ENCODE results near the gene EPB41L2.

Gene EPB41L2

GRCh38 chr6:130858054-130858453 is 205.0 kb downstream of the EPB41L2 start:
- DNase-seq = no peak

GRCh38 chr6:130853555-130854183 is 209.4 kb downstream of the EPB41L2 start:
- DNase-seq = no peak

GRCh38 chr6:130852844-130853554 is 210.0 kb downstream of the EPB41L2 start:
- no peak for DNase-seq

- no peak for DNase-seq
These were observed 212.0 kb downstream of the EPB41L2 start for GRCh38 chr6:130851026-130851425.

GRCh38 chr6:130849594-130849993 is 213.5 kb downstream of the EPB41L2 start:
- DNase-seq = no peak

- DNase-seq = no peak
These were observed 214.1 kb downstream of the EPB41L2 start for GRCh38 chr6:130848945-130849344.

GRCh38 chr6:130847001-130847910 is 215.8 kb downstream of the EPB41L2 start:
- no peak for DNase-seq

GRCh38 chr6:130846501-130846900 is 216.5 kb downstream of the EPB41L2 start:
- DNase-seq = no peak

DNA sequence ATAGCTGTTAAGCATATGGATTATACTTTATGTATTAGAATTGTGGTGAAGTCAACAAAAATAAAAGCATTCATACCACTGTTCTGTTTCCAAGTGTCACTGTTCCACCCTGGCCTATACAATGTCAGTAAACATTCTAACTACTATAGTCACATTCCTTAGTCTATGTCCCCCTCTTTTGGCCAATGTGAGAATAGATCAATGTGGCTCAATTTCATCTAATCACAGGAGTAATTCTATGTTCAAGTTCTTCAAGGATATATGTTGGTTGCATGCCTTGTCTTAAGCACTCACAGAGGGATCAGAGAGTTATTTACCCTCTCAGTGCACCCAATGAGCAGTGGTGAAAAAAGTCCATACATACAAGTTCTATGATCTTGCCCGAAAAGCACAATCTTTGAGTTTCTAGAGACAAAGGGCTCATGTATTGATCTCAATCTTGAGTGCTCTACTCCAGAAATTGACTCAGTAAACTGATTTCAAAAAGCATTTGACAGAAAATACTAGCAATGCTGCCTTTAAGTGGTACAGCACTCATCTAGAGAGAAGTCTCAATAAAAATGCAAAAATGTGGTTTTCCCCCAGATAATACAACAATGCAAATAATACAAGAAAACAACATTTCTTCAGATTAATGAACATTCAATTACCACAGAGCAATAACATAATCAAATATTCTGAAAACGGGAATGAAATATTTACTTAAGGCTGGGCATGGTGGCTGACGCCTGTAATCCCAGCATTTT is 219.3 kb downstream of the EPB41L2 start:
- DNase-seq = no peak

DNA sequence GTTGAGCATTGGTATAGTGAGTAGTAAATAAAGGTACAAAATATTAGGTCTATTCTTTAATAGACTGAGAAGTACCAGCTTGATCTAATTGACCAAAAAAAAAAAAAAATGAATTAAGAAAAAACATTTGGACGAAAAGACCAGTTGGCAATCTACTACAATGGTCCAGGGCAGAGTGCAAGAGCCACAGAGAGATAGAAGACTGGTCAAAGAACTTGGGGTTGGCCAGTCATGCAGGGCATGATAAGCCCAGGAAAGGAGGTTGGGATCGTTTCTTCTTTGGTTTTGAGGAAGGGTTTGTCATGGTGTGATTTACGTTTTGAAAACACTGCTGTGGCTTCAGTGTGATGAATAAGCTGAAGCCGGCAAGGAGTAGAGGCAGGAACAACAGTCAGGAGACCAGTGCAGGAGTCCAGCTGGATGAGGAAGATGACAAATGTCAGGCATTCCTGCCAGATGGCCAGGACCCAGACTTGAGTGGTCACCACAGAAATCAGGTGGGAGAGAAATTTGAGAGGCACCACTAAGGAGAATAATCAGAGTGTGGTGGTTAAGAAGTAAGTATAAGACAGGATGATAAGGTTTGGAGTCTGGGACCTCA is 221.8 kb downstream of the EPB41L2 start:
- no peak for DNase-seq

GRCh38 chr6:130840050-130840449 is 223.0 kb downstream of the EPB41L2 start:
- DNase-seq = no peak

DNA sequence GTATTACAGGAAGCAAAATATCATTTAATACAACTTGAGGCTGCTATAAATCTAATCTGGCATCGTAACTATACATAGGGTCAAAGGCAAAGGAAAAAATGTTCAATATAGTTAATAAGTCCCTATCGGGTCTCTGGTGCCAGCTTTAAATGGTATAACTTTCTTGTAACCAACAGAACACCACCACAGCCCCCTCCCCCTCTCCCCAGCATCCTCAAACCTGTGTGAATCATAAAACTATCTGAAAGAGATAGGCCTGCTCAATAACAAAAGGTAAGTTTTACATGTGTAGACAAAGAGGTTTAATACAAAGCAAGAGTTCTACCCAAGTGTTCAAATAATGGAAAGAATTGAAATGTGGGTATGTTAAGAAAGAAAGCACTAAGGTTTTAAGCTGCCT is 223.7 kb downstream of the EPB41L2 start:
- DNase-seq = no peak

GRCh38 chr6:130838951-130839350 is 224.1 kb downstream of the EPB41L2 start:
- no peak for DNase-seq

- no peak for DNase-seq
These were observed 224.7 kb downstream of the EPB41L2 start for GRCh38 chr6:130838250-130838860.

DNA sequence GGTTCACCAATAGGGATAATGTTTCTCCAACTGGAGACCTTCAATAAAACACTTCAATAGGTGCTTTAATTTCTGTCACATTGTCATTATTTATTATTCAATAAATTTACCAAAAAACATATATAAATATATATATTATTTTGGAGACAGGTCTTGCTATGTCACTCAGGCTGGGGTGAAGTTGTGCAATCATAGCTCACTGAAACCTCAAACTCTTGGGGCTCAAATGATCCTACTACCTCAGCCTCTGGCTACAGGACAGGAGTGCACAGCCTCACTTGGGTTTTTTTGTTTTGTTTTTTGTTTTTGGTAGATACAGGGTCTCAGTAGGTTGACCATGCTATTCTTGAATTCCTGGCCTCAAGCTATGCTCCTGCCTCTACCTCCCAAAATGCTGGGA is 226.0 kb downstream of the EPB41L2 start:
- DNase-seq = no peak

DNA sequence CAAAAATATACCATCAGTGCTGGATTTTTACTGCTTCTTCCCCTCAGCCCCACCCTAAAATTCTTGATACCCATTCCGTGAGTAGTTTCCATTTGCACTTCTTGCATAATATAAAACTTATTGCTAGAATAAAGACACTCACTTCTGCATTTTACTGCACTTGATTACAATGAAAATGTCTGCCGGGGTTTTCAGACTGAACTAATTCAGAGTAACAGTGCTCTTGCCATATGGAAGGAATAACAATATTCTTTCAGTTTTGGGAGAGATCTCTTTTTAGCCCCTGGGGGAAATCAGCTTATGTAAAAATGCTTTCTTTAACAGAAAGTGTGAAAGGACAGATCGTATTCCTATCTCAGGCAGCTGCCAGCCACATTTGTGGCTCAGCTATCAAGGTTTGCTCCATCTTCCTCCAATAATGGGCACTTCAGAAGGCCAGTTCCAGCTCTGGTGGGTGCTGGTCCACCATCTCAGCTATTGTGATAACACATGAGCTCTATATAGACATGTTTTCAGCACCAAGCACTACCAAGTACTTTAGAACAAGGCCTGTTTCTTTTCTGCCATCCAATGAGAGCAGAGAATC is 226.9 kb downstream of the EPB41L2 start:
- DNase-seq = no peak

- DNase-seq = no peak
These were observed 228.4 kb downstream of the EPB41L2 start for GRCh38 chr6:130834482-130835251.

DNA sequence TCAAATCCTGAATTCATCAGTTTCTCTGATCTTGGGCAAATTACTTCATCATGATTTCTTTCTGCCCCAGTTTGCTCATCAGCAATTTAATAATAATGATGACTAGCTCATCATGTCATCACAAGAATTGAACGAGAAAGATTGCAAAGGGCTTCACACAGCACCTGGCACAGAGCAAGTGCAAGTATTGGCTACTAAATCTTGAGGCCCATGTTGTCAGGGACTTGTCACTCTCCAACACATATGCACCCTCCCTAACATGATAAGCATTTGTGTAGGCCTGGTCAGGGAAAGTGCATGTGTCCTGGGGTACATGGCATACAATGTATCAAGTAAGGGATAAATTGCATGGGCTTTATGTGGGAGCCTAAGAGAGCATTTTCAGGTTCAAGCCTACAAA is 229.5 kb downstream of the EPB41L2 start:
- DNase-seq = no peak

GRCh38 chr6:130831607-130832006 is 231.4 kb downstream of the EPB41L2 start:
- DNase-seq = no peak

- no peak for DNase-seq
These were observed 233.6 kb downstream of the EPB41L2 start for GRCh38 chr6:130829333-130829910.

Measured in DMS 273 treated with DMSO at 0.1 percent for 48 hours (cell line).